CD8-positive, alpha-beta memory T cell (primary cell): ENCODE measurements around the gene TAC3. TPM values are rescaled to one million over a fixed set of nuclear protein-coding genes. Genes with fewer than 3 reads are reported as not detected.

Source experiments
- CTCF ChIA-PET: fragments of 350-600 bp; sonication (Branson Sonifier 250); formaldehyde crosslinking; loops from one replicate; lab custom pipeline; 2021; ENCODE audit warnings: antibody characterized with exemption; lab: Charles Lee
- POLR2A ChIA-PET: fragments of 350-600 bp; sonication (Branson Sonifier 250); formaldehyde crosslinking; loops from one replicate; lab custom pipeline; 2021; ENCODE audit warnings: antibody characterized with exemption; lab: Charles Lee
- DNase-seq, 5 donors: peaks; one replicate each; pipeline versions ENCODE4 v3.0.0 to v3.0.0-alpha.2; 2020 to 2022; ENCODE audit warnings: mixed read lengths in 1 of 5
- H3K27ac ChIP-seq: one replicate; pipeline ENCODE4 v1.7.0; 2013; ENCODE audit warnings: low read depth, mild to moderate bottlenecking, low read length, moderate library complexity
- H3K27me3 ChIP-seq: 2 replicates; pipeline ENCODE4 v1.7.0; 2013; ENCODE audit warnings: low read length, mild to moderate bottlenecking; ENCODE audit not compliant: insufficient read depth, poor library complexity, severe bottlenecking
- H3K36me3 ChIP-seq: 2 replicates; pipeline ENCODE4 v1.7.0; 2013; ENCODE audit warnings: mild to moderate bottlenecking, low read length, moderate library complexity; ENCODE audit not compliant: insufficient read depth
- H3K4me1 ChIP-seq: 2 replicates; pipeline ENCODE4 v1.7.0; 2013; ENCODE audit warnings: mild to moderate bottlenecking, low read length, moderate library complexity; ENCODE audit not compliant: insufficient read depth
- H3K4me3 ChIP-seq: 2 replicates; pipeline ENCODE4 v1.7.0; 2013; ENCODE audit warnings: mild to moderate bottlenecking, low read length
- H3K9me3 ChIP-seq: 2 replicates; pipeline ENCODE4 v1.7.0; 2013; ENCODE audit warnings: mild to moderate bottlenecking, low read length
- H3K27ac Mint-ChIP-seq, 8 donors: one replicate each; pipeline ENCODE4 v1.8.0; 2020 to 2021; ENCODE audit warnings: mixed read lengths in 8 of 8, mild to moderate bottlenecking in 6 of 8, inconsistent platforms in 3 of 8, moderate library complexity in 3 of 8
- H3K27me3 Mint-ChIP-seq, 2 donors: one replicate each; pipeline ENCODE4 v1.8.0; 2020 to 2021; ENCODE audit warnings: mixed read lengths in 2 of 2, mild to moderate bottlenecking in 1 of 2, moderate library complexity in 1 of 2
- H3K36me3 Mint-ChIP-seq, 3 donors: one replicate each; pipeline ENCODE4 v1.8.0; 2020 to 2021; ENCODE audit warnings: mixed read lengths in 3 of 3, inconsistent platforms in 1 of 3, mild to moderate bottlenecking in 1 of 3
- H3K4me1 Mint-ChIP-seq, 3 donors: one replicate each; pipeline ENCODE4 v1.8.0; 2020 to 2021; ENCODE audit warnings: mixed read lengths in 3 of 3, inconsistent platforms in 1 of 3, mild to moderate bottlenecking in 1 of 3
- H3K4me3 Mint-ChIP-seq, 7 donors: one replicate each; pipeline ENCODE4 v1.8.0; 2020 to 2021; ENCODE audit warnings: mixed read lengths in 7 of 7, mild to moderate bottlenecking in 6 of 7, moderate library complexity in 4 of 7, inconsistent platforms in 2 of 7
- H3K9me3 Mint-ChIP-seq, 5 donors: one replicate each; pipeline ENCODE4 v1.8.0; 2020 to 2022; ENCODE audit warnings: mixed read lengths in 5 of 5, mild to moderate bottlenecking in 3 of 5, moderate library complexity in 2 of 5, inconsistent platforms in 1 of 5
- polyA plus RNA-seq: library from polyadenylated mRNA; unstranded; fragments of 300-500 nt; fragmentation: Illumina TruSeq; gene quantifications from one replicate; pipeline ENCODE4 v1.2.3, GENCODE V29; 2021
- total RNA-seq, 2 experiments: library from RNA; stranded (reverse); gene quantifications; one replicate each; pipeline ENCODE4 v1.2.3, GENCODE V29; 2021

TAC3 gene
- total and polyA plus RNA-seq, 3 experiments from 2014 or later: not detected

DNA sequence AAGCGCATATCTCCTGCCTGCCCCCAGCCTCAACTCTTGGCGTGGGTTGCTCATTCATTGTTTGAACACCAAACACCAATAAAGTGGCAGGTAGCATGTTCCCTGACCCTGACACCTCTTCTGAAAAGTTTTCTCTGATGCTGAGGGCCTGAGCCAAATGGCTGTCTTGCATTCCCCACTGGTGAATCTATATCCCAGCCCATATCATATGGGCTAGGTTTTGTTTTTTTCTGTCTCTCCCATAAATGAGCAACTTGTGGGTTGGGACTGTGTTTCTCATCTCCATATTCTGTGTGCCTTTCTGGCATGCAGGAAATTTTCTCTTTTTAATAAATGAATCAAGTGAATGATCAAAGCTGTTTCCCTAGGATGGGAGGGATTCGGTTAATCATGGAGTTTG, 28.6 kb upstream of the TAC3 start:
- Histone ChIP-seq H3K4me3 (no peak overlapping the region), H3K9me3 (no peaks in the 10 kb centered on the region), H3K36me3 (no peaks in the 10 kb centered on the region), H3K27me3 (no peaks in the 10 kb centered on the region), H3K27ac (no peak overlapping the region), H3K4me1 (peaks cover 20% of the 10 kb centered on the region)
- peak overlapping the region in 1 of 8 donors; percentile 40 for H3K27ac Mint-ChIP-seq
- no peak overlapping the region for H3K4me3 Mint-ChIP-seq
- peaks cover 24 to 29% (median 26%) of the 10 kb centered on the region in 3 donors for H3K4me1 Mint-ChIP-seq
- H3K9me3 Mint-ChIP-seq: no peaks in the 10 kb centered on the region
- peaks cover 2 to 30% of the 10 kb centered on the region in 2 donors for H3K27me3 Mint-ChIP-seq
- DNase-seq: no peak
- no peaks in the 10 kb centered on the region for H3K36me3 Mint-ChIP-seq
- POLR2A ChIA-PET: no interaction called here
- CTCF ChIA-PET: no interaction called here

DNA sequence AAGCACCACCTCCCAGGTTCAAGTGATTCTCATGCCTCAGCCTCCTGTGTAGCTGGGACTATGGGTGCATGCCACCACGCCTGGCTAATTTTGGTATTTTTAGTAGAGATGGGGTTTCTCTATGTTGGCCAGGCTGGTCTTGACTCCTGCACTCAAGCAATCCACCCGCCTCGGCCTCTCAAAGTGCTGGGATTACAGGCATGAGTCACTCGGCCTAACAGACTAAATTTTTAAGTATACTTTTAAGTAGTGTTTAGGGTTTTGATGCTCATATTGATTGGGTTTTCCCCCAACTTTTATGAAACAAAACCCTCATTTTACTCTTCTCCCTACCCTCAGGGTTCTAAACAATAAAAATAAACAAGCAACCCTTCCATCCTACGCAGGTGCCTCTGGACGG, 28.1 kb upstream of the TAC3 start:
- ChIA-PET POLR2A (no interaction called here), CTCF (no interaction called here)
- Histone ChIP-seq H3K4me1 (peaks cover 20% of the 10 kb centered on the region), H3K9me3 (no peaks in the 10 kb centered on the region), H3K27ac (no peak overlapping the region), H3K36me3 (no peaks in the 10 kb centered on the region), H3K4me3 (no peak overlapping the region), H3K27me3 (no peaks in the 10 kb centered on the region)
- H3K9me3 Mint-ChIP-seq: no peaks in the 10 kb centered on the region
- H3K4me3 Mint-ChIP-seq: no peak overlapping the region
- peaks cover 2 to 30% of the 10 kb centered on the region in 2 donors for H3K27me3 Mint-ChIP-seq
- no peak for DNase-seq
- H3K36me3 Mint-ChIP-seq: no peaks in the 10 kb centered on the region
- H3K4me1 Mint-ChIP-seq: peaks cover 24 to 29% (median 26%) of the 10 kb centered on the region in 3 donors
- H3K27ac Mint-ChIP-seq: peak overlapping the region in 1 of 8 donors; percentile 40

DNA sequence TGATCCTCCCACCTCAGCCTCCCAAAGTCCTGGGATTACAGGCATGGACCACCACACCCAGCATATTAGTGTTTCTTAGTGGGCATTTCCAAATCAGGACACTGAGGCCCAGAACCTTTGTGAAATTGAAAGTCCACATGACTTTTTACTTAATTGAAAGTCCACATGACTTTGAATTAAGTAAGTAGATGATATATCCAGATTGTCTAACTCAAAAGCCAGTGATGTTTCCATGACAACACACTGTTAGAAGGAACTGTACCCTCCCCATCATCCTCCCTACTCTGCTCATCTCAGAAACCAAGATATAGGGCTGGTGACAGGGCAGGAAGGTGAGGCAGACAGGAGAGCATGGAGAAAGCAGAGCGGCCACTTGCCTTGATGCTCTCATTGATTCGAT, 26.4 kb upstream of the TAC3 start:
- Mint-ChIP-seq H3K27ac (no peak overlapping the region), H3K4me3 (no peak overlapping the region), H3K4me1 (peaks cover 18 to 20% (median 20%) of the 10 kb centered on the region in 3 donors), H3K27me3 (peaks cover 5 to 30% of the 10 kb centered on the region in 2 donors), H3K36me3 (no peaks in the 10 kb centered on the region), H3K9me3 (no peaks in the 10 kb centered on the region)
- Histone ChIP-seq H3K27me3 (no peaks in the 10 kb centered on the region), H3K36me3 (no peaks in the 10 kb centered on the region), H3K27ac (no peak overlapping the region), H3K4me3 (no peak overlapping the region), H3K4me1 (peaks cover 12% of the 10 kb centered on the region), H3K9me3 (no peaks in the 10 kb centered on the region)
- ChIA-PET CTCF (interaction anchor here (1.2 kb wide), 1 partner anchor 20 kb away, joined by 3 read pairs; no protein-coding TSS in a partner anchor), POLR2A (no interaction called here)
- DNase-seq: no peak

DNA sequence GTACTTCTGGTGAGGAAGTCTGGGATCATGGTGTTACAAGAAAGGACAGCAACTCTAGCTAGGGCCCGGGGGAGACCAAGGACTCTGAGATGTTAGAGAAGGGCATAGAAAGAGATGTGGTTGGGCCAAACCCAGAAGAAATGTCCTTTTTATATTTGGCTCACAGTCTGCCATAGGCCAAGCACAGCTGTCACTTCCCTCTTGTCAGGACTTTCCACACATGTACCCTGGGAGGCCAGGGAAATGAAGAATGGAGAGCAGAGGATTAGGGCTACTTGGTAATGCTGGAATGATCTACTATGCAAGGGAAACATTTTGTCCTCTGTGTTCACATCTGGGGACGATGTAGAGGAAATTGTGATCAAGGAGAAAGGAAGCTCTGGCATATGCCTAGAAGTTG, 24.4 kb upstream of the TAC3 start:
- no peak overlapping the region for H3K27ac Mint-ChIP-seq
- no peaks in the 10 kb centered on the region for H3K36me3 Mint-ChIP-seq
- Histone ChIP-seq H3K27me3 (no peaks in the 10 kb centered on the region), H3K9me3 (no peaks in the 10 kb centered on the region), H3K4me3 (no peak overlapping the region), H3K36me3 (no peaks in the 10 kb centered on the region), H3K27ac (no peak overlapping the region), H3K4me1 (no peaks in the 10 kb centered on the region)
- DNase-seq: no peak
- H3K4me1 Mint-ChIP-seq: peaks cover 0 to under 1% (median under 1%) of the 10 kb centered on the region in 3 donors
- no peak overlapping the region for H3K4me3 Mint-ChIP-seq
- ChIA-PET POLR2A (no interaction called here), CTCF (interaction anchor here (1.1 kb wide), 1 partner anchor 142 kb away, joined by 4 read pairs; no protein-coding TSS in a partner anchor)
- H3K9me3 Mint-ChIP-seq: no peaks in the 10 kb centered on the region
- H3K27me3 Mint-ChIP-seq: peaks cover 5 to 30% of the 10 kb centered on the region in 2 donors

DNA sequence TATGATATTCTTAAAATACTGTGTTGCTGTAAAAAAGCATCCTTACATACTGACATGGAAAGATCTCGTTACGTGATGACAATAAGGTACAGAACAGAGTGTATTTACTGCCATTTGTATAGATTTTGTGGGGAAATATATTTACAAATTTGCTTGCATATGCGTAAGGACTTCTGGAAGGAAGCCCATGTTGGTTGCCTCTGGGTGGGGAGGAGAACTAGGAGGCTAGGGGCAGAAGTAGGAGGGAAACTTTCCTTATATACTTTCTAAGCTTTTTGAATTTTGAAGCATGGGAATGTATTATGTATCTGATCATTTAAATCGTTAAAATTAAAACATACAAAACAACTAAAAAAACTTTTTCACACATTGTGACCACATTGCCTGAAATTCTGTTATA, 23.9 kb upstream of the TAC3 start:
- H3K4me3 Mint-ChIP-seq: no peak overlapping the region
- POLR2A ChIA-PET: no interaction called here

DNA sequence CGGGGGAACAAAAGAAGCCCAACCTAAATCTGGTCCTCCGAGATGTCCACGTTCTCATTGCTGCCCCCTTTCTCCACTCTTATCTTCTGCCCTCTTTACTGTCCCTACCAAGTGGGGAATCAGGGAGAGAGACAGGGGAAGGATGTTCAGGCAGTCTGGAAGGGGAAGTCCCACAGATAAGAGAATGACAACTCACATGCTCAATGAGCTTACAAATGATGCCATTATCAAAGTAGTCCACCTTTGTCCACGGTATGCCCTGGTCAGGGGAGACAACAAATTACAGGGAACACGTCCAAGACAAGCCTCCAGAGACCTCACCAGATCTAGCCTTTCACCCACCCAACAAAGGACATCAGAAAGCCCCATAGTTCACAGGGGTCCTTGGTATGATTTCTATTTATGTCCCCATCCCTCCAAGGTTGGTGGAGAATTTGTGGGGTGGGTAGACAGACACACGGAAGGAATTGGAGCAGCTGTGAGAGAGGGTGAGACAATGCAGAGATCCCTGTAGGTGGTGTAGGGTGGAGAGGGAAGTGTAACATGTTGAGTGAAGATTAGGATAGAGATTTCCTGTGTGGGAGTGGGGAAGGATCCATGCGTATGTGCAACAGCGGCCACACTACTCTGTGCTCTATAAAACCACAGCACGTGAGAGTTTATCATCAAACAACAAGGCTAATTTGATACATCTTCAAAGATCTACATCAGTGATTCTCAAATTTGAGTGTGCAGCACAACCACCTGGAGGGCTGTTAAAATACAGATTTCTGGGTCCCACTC, 22.9 kb upstream of the TAC3 start:
- Mint-ChIP-seq H3K4me3 (no peak overlapping the region), H3K4me1 (no peaks in the 10 kb centered on the region), H3K36me3 (no peaks in the 10 kb centered on the region), H3K9me3 (no peaks in the 10 kb centered on the region), H3K27me3 (peaks cover 5 to 24% of the 10 kb centered on the region in 2 donors), H3K27ac (peak overlapping the region in 1 of 8 donors; percentile 31)
- H3K4me1 ChIP-seq: no peaks in the 10 kb centered on the region
- ChIA-PET CTCF (no interaction called here), POLR2A (no interaction called here)
- H3K36me3 ChIP-seq: no peaks in the 10 kb centered on the region
- no peak overlapping the region for H3K4me3 ChIP-seq
- H3K27me3 ChIP-seq: no peaks in the 10 kb centered on the region
- no peaks in the 10 kb centered on the region for H3K9me3 ChIP-seq
- DNase-seq: no peak
- H3K27ac ChIP-seq: no peak overlapping the region

More for the DNA sequence above, 23.9 kb upstream of the TAC3 start:
- Histone ChIP-seq H3K4me1 (no peaks in the 10 kb centered on the region), H3K4me3 (no peak overlapping the region), H3K27me3 (no peaks in the 10 kb centered on the region), H3K9me3 (no peaks in the 10 kb centered on the region), H3K36me3 (no peaks in the 10 kb centered on the region), H3K27ac (no peak overlapping the region)
- CTCF ChIA-PET: no interaction called here
- no peaks in the 10 kb centered on the region for H3K36me3 Mint-ChIP-seq
- no peaks in the 10 kb centered on the region for H3K4me1 Mint-ChIP-seq
- H3K9me3 Mint-ChIP-seq: no peaks in the 10 kb centered on the region
- no peak for DNase-seq
- H3K27me3 Mint-ChIP-seq: peaks cover 5 to 26% of the 10 kb centered on the region in 2 donors
- H3K27ac Mint-ChIP-seq: no peak overlapping the region

DNA sequence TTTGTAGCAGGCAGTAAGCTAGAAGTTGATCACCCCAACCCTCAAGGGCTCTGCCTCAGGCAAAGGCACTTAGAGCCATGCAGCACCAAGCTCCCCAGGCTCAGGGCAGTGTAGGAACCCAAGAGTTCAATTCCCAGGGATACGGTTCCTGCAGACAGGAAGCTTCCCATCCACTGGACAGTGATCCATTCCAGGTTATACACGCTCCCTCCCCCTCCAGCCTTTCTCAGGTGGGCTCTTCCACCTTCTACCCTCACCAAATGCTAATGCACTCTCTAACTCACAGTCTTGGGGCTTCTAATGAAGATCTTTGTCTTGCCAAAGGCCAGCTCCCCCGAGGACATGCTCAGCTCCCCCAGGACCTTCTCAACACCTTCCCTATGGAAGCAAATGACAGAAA, 20.9 kb upstream of the TAC3 start:
- Mint-ChIP-seq H3K4me1 (no peaks in the 10 kb centered on the region), H3K27ac (no peak overlapping the region), H3K9me3 (no peaks in the 10 kb centered on the region), H3K27me3 (peaks cover 6 to 12% of the 10 kb centered on the region in 2 donors), H3K4me3 (no peak overlapping the region), H3K36me3 (no peaks in the 10 kb centered on the region)
- H3K36me3 ChIP-seq: no peaks in the 10 kb centered on the region
- H3K27ac ChIP-seq: no peak overlapping the region
- H3K4me1 ChIP-seq: no peaks in the 10 kb centered on the region
- ChIA-PET POLR2A (no interaction called here), CTCF (no interaction called here)
- no peak overlapping the region for H3K4me3 ChIP-seq
- no peak for DNase-seq
- H3K9me3 ChIP-seq: no peaks in the 10 kb centered on the region
- H3K27me3 ChIP-seq: no peaks in the 10 kb centered on the region

DNA sequence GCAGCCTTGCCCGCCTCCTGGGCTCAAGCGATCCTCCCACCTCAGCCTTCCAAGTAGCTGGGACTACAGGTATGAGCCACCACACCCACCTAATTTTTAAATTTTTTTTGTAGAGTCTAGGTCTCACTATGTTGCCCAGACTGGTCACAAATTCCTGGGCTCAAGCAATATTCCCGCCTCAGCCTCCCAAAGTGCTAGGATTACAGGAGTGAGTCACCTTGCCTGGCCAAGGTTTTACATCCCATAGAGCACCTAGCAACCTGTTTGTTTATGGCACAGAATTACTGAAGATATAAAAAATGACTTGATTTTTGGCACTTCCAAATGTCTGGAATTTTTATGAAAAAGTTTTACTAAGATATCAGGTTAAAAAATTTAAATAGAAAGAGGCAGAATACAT, 17.1 kb upstream of the TAC3 start:
- Histone ChIP-seq H3K36me3 (no peaks in the 10 kb centered on the region), H3K4me1 (peaks cover 25% of the 10 kb centered on the region), H3K27me3 (no peaks in the 10 kb centered on the region), H3K27ac (no peak overlapping the region), H3K4me3 (no peak overlapping the region), H3K9me3 (no peaks in the 10 kb centered on the region)
- H3K27ac Mint-ChIP-seq: no peak overlapping the region
- POLR2A ChIA-PET: no interaction called here
- peaks cover 13 to 18% (median 17%) of the 10 kb centered on the region in 3 donors for H3K4me1 Mint-ChIP-seq
- no peak for DNase-seq
- no peaks in the 10 kb centered on the region for H3K36me3 Mint-ChIP-seq
- H3K27me3 Mint-ChIP-seq: peaks cover 0 to 2% of the 10 kb centered on the region in 2 donors
- no peaks in the 10 kb centered on the region for H3K9me3 Mint-ChIP-seq
- no peak overlapping the region for H3K4me3 Mint-ChIP-seq
- CTCF ChIA-PET: interaction anchor here (0.9 to 1.0 kb wide), 2 partner anchors 36 to 150 kb away, joined by 3 read pairs; no protein-coding TSS in a partner anchor
